Measurements from ENCODE around the gene MIOX. TPM values are rescaled to one million over a fixed set of nuclear protein-coding genes. Genes with fewer than 3 reads are reported as not detected.

The MIOX gene
- 0.09 TPM in 1 of 5 replicates, not detected in the others for total RNA-seq (2022; extraction: Qiagen RNA extraction; ENCODE audit: low read depth)

DNA sequence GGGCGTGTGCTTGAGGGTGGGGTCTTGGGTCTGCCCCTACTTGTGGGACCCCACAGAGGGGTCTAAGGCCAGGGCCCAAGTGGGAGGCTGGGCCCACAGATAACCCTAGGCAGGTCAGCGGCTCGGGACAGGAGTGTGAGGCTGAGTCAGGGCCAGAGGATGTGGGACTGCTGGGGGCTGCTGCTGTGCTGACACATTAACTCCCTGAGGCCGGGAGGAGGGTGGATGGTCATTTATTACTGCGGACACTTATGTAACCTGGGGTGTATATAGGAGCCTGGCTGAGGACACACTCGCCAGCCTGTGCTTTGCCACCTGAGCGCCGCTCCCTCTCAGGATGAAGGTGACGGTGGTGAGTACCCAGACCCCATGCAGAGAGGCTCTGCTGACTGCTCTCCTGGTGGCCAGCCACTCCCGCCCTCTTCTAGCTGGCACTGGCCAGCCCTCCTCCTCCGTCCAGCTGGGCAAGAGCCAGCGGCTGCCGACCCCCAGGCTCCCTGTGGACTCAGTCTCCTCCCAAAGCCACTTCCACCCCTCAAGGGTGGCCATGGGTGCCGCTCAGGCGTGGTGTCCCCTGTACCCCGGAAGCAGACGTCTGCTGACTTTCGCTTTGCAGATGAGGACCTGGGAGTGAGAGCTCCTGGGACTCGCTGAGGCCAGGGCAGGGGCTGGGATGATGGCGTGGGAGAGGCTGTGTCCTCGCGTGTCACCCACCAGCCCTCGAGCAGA, at the start of gene MIOX:
TSS of gene MIOX (plus strand) at position 299 of the 729 bp plus-strand sequence. CDS start at position 338, 39 bp downstream.

GRCh38 chr22:50474710-50475651, 11.7 kb upstream of the MIOX start, which contains the start of gene SBF1:
Gene SBF1 (minus strand): TSS chr22:50475035. CDS start chr22:50474840, 195 bp downstream.

DNA sequence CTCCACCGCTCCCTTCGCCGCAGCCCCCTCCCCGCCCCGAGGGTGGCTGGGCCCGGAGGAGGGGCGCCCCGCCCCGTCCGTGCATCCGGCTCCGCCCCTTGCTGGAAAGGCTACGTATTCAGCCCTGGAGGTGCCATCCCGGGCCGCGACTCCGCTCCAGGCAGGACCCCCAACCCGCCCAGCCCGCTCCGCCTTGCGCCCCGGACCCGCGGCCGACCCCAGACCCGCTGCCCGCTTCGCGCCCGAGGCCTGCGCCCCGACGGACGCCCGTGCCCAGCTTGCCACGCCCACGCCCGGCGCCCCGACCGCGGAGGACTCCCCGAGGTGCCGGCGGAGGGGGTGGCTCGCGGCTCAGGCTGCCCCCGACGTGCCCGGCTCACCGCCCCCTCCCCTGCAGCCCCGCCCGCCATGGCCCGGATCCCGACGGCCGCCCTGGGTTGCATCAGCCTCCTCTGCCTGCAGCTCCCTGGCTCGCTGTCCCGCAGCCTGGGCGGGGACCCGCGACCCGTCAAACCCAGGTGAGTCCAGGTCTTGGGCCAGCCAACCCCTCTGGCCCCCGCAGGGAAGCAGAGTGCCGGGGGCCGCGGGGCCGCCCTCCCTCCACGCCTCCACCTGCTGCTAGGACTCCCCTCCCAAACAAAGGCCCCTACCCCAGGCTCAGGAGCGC, 5.1 kb upstream of the MIOX start, which contains the start of gene ADM2:
TSS of gene ADM2 (plus strand) at position 104 of the 667 bp plus-strand sequence. CDS start at position 409, 305 bp downstream.

DNA sequence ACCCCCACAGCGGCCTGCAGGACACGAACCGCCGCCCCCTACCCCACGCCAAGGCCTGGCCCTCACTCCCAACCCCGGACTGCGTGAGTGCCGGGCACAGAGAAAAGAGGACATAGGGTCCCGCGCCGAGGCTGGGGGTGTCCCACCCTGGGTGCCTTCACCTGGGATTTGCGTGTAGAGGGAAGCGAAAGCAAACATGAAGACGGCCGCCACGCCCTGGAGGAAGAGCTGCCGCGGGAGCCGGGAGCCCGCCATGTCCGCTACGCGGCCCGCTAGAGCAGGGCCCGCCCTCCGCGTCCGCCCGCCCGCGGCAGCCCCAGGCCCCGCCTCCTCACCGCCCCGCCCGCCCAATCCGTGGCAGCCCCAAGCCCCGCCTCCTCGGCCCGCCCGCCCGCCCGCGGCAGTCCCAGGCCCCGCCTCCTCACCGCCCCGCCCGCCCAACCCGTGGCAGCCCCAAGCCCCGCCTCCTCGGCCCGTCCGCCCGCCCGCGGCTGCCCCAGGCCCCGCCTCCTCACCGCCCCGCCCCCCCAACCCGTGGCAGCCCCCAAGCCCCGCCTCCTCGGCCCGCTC, 20.8 kb downstream of the MIOX start, which contains the start of gene LMF2:
TSS of gene LMF2 (minus strand) at position 282 of the 570 bp plus-strand sequence. CDS start at position 255, 27 bp downstream.

DNA sequence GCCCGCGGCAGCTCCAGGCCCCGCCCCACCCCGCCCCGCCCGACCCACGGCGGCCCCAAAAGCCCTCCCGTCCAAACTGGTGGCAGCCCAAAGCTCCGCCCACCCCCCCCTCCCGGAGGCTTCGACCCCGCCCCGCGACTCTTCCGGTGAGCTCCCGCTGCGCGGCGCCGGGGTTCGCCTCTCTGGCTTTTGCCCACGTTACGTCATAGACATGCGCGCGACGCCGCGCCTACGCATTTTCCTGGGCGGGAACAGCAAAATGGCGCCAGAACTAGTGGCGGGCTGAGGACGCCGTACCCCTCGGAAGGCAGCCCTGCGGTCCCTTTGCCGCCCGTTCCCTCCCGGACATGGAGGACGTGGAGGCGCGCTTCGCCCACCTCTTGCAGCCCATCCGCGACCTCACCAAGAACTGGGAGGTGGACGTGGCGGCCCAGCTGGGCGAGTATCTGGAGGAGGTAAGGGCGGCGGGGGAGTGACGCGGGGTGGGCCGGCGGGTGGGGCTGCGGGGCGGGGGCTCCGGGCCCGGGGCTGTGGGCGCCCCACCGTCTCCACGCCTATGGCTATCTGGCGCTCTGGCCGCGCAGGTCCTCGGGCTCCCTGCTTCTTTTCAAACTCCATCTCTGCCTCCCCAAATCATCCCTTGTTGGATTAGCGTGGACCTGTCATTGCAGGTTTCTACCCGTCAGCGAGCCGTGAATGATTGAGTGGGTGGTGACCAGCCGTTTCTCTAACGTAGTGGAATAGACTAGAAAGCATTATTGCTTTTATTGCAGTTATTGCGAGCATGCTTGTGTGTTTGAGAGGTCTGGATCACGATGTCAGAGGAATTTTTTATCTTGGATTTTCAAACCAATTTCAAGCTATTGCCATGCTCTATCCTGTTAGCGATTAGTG, 21.6 kb downstream of the MIOX start, which contains the start of gene NCAPH2:
TSS of gene NCAPH2 (plus strand) at position 234 of the 894 bp plus-strand sequence. CDS start at position 348, 114 bp downstream.

GRCh38 chr22:50525104-50525857, 38.6 kb downstream of the MIOX start, which contains the start of gene SCO2:
Gene SCO2 (minus strand): TSS chr22:50525598. CDS start chr22:50524411, 1,187 bp downstream.

DNA sequence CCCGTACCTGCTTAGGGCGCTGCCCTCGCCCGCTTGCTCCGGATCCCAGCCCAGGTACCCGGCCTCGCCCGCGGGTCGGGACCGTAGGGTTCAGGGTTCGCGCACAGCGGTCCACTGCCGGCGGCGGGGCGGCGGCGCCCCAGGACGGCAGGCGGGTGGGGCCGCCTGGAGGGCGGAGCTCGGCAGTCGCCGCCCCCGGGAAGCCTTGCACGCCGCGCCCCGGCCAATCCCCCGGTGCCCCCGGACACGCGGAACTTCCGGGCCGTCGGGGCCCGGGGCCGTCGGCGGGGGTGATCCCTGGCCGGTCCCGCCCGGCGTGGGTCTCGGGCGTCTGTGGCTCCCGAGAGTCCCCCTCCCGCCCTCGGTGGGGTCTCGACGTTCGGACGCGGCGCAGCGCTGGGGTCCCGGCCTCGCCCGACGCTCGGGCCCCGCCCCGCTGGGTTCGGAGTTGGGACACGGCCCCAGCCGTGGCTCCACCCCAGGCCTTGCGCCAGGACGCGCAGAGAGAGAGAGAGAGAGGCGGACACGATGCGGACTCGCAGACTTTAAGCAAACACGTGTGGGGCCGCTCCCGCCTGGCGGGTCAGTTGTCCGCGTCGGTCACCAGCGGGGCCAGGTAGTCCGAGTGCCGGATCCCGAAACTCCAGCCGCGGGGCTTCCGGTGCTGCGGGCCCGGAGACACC, 43.4 kb downstream of the MIOX start, which contains the start of gene TYMP:
TSS of gene TYMP (minus strand) at position 116 of the 683 bp plus-strand sequence. CDS start 303 bp downstream, outside the sequence.

Other genes with a start within 250 kb of the MIOX start
- gene TUBGCP6, start 241.8 kb upstream of the MIOX start, total RNA-seq (2022; extraction: Qiagen RNA extraction; ENCODE audit: low read depth), result 6.9 to 10.3 TPM (median 10.3 TPM) in 5 replicates
- gene HDAC10, start 235.6 kb upstream of the MIOX start, total RNA-seq (2022; extraction: Qiagen RNA extraction; ENCODE audit: low read depth), result 8.0 to 14.0 TPM (median 11.7 TPM) in 5 replicates
- 17.4 to 24.3 TPM (median 23.8 TPM) in 5 replicates for gene MAPK12, start 225.2 kb upstream of the MIOX start, total RNA-seq (2022; extraction: Qiagen RNA extraction; ENCODE audit: low read depth)
- 5.2 to 7.6 TPM (median 6.5 TPM) in 5 replicates for gene MAPK11, start 216.5 kb upstream of the MIOX start, total RNA-seq (2022; extraction: Qiagen RNA extraction; ENCODE audit: low read depth)
- gene PLXNB2, start 179.2 kb upstream of the MIOX start, total RNA-seq (2022; extraction: Qiagen RNA extraction; ENCODE audit: low read depth), result 87.3 to 113 TPM (median 112 TPM) in 5 replicates
- gene DENND6B, start 159.8 kb upstream of the MIOX start, total RNA-seq (2022; extraction: Qiagen RNA extraction; ENCODE audit: low read depth), result 2.1 to 3.8 TPM (median 3.2 TPM) in 5 replicates
- 10.3 to 13.6 TPM (median 13.2 TPM) in 5 replicates for gene PPP6R2, start 143.5 kb upstream of the MIOX start, total RNA-seq (2022; extraction: Qiagen RNA extraction; ENCODE audit: low read depth)
- gene SBF1, start 11.8 kb upstream of the MIOX start, total RNA-seq (2022; extraction: Qiagen RNA extraction; ENCODE audit: low read depth), result 17.3 to 26.0 TPM (median 23.4 TPM) in 5 replicates
- gene ADM2, start 5.3 kb upstream of the MIOX start, total RNA-seq (2022; extraction: Qiagen RNA extraction; ENCODE audit: low read depth), result 0.57 to 0.71 TPM (median 0.64 TPM) in 5 replicates
- gene LMF2, start 20.8 kb downstream of the MIOX start, total RNA-seq (2022; extraction: Qiagen RNA extraction; ENCODE audit: low read depth), result 34.6 to 48.2 TPM (median 46.9 TPM) in 5 replicates
- gene NCAPH2, start 21.4 kb downstream of the MIOX start, total RNA-seq (2022; extraction: Qiagen RNA extraction; ENCODE audit: low read depth), result 32.6 to 42.7 TPM (median 36.6 TPM) in 5 replicates
- 3.0 to 6.3 TPM (median 5.7 TPM) in 5 replicates for gene SCO2, start 38.7 kb downstream of the MIOX start, total RNA-seq (2022; extraction: Qiagen RNA extraction; ENCODE audit: low read depth)
- gene TYMP, start 43.2 kb downstream of the MIOX start, total RNA-seq (2022; extraction: Qiagen RNA extraction; ENCODE audit: low read depth), result 11.7 to 19.6 TPM (median 17.7 TPM) in 5 replicates
- gene KLHDC7B, start 59.0 kb downstream of the MIOX start, total RNA-seq (2022; extraction: Qiagen RNA extraction; ENCODE audit: low read depth), result not detected in 5 replicates
- gene SYCE3, start 76.1 kb downstream of the MIOX start, total RNA-seq (2022; extraction: Qiagen RNA extraction; ENCODE audit: low read depth), result 0.40 to 0.80 TPM (median 0.75 TPM) in 3 of 5 replicates, not detected in the others
- gene CPT1B, start 91.6 kb downstream of the MIOX start, total RNA-seq (2022; extraction: Qiagen RNA extraction; ENCODE audit: low read depth), result 7.6 to 13.7 TPM (median 11.2 TPM) in 5 replicates
- gene CHKB, start 96.0 kb downstream of the MIOX start, total RNA-seq (2022; extraction: Qiagen RNA extraction; ENCODE audit: low read depth), result 12.2 to 23.0 TPM (median 17.5 TPM) in 5 replicates
- 2.9 to 3.9 TPM (median 3.7 TPM) in 5 replicates for gene MAPK8IP2, start 113.9 kb downstream of the MIOX start, total RNA-seq (2022; extraction: Qiagen RNA extraction; ENCODE audit: low read depth)
- gene ARSA, start 141.3 kb downstream of the MIOX start, total RNA-seq (2022; extraction: Qiagen RNA extraction; ENCODE audit: low read depth), result 17.0 to 23.9 TPM (median 22.0 TPM) in 5 replicates
- gene SHANK3, start 186.0 kb downstream of the MIOX start, total RNA-seq (2022; extraction: Qiagen RNA extraction; ENCODE audit: low read depth), result 3.0 to 5.3 TPM (median 4.1 TPM) in 5 replicates